Frontal cortex (tissue), 4 donors: ENCODE measurements around the gene STK17A. TPM values are rescaled to one million over a fixed set of nuclear protein-coding genes. Genes with fewer than 3 reads are reported as not detected.
A peak's percentile ranks its signal among the peaks of the same experiment; 100 is the strongest.
"Not testable (repeated sequence)": the region's sequence is repeated elsewhere in the genome, so short reads cannot be mapped to it uniquely, and the experiment has no call there.

Source experiments
- DNase-seq, 2 donors: peaks; one replicate each; pipeline ENCODE4 v3.0.0; 2012; ENCODE audit warnings: low spot score in 2 of 2
- FAIRE-seq: peaks from 2 replicates; lab custom pipeline; 2012; peaks lifted over from hg19 to GRCh38; lab: Jason Lieb, UNC
- total RNA-seq: library from RNA; depleted of rRNA; stranded (reverse); fragments of >200 nt; gene quantifications from one replicate; pipeline ENCODE4 v1.2.3, GENCODE V29; 2014
- donor health status: control.
- donor health status: control.
- donor health status: control.

STK17A gene
- total RNA-seq, 1 donor from 2014 or later: 13.0 TPM

DNA sequence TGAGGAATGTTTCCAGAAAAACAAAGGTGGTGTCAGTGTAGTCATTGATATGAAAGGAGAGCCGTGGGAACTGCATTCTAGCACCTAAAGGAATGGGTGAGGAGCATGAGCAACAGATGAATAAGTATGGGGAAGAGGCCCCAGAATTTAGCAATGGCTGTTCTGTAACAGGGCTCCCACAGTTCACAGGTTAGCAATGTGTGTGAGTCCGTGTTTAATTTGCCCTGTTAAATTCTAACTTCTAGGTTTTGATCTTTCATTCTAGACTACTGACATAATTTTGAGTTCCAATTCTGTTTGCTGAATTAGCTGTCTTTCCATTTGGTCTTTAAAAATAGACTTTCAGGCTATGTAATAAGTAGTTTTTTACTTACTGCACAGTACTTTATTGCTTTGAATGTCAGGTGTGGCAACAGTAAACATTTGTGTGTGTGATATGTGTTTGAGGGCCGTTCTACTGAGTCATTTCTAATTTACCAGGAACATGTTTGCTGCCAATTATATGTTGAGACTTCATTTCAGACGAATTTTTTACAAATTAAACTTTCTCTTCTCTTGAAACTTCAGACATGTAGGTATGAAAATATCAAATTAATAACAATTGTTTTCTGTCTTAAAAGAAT is 8.8 kb downstream of the STK17A start:
- DNase-seq (no peak), FAIRE-seq (no peak)

DNA sequence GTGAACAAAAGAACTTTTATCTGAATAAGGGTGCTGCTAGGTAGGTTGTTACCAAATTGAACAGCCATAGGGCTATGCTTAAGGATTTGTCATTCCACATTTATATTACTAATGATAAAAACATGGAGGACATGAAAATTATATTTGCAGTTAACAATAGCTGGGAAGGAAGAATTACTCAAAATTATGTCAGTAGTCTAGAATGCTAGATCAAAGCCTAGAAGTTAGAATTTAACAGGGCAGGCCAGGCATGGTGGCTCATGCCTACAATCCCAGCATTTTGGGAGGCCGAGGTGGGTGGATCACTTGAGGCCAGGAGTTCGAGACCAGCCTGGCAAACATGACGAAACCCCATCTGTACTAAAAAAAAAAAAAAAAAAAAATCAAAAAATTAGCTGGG is 9.4 kb downstream of the STK17A start:
- FAIRE-seq: no peak

DNA sequence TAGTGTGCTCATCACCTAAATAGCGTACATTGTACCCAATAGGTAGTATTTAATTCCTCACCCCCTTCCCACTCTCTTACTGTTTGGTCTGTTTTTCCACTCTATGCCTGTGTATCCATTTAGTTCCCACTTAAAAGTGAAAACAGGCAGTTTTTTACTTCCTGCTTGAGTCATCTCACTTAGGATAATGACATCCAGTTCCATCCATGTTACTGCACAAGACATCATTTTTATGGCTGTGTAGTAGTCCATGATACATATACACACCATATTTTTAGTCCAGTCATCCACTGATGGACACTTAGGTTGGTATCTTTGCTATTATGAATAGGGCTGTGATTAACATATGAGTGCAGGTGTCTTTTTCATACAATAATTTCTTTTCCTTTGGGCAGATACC is 10.1 kb downstream of the STK17A start:
- FAIRE-seq (no peak), DNase-seq (no peak)

More for the DNA sequence above, 9.4 kb downstream of the STK17A start:
- DNase-seq: no peak

DNA sequence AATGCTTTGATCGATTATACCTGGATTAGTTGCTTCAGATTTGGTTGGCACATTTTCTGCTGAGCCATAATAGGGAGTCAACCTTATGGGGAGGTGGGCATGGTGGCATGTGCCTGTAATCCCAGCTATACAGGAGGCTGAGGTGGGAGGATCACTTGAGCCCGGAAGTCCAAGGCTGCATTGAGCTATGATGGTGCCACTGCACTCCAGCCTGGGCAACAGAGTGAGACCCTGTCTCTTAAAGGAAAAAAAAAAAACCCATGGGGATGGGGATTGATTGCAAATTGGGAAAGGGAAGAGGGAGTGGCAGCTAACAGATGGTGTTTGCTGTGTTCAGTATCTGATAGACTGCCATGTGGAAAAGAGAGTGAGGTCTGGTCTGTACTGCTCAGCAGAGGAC is 11.1 kb downstream of the STK17A start:
- FAIRE-seq (no peak), DNase-seq (no peak)

DNA sequence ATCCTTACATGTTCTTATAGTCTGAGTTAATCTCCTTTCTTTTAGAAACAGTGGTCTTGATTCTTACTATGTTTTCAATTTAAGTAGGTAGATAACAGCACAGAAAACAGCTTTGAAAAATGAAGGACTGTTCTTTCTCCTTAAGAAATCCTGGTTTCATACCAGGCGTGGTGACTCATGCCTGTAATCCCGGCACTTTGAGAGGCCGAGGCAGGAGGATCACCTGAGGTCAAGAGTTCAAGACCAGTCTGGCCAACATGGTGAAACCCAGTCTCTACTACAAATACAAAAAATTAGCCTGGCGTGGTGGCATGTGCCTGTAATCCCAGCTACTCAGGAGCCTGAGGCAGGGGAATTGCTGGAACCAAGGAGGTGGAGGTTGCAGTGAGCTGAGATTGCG is 13.5 kb downstream of the STK17A start:
- not testable (repeated sequence) for DNase-seq, FAIRE-seq

DNA sequence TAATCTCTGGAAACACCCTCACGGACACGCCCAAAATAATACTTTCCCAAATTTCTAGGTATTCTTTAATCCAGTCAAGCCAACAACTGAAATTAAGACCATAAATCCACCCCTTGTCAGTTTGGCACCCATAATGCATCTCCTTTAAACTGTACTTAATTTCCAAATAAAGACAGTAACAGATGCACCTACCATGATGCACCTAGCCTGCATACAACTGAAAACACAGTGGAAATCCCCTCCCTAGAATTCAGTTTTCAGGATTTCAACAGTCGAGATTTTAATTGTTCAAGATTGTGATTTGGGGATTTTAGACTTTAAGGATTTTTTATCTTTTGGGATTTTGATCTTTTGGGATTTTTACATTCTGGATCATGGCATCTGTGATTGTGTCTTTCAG is 17.1 kb downstream of the STK17A start:
- no peak for DNase-seq
- no peak for FAIRE-seq

DNA sequence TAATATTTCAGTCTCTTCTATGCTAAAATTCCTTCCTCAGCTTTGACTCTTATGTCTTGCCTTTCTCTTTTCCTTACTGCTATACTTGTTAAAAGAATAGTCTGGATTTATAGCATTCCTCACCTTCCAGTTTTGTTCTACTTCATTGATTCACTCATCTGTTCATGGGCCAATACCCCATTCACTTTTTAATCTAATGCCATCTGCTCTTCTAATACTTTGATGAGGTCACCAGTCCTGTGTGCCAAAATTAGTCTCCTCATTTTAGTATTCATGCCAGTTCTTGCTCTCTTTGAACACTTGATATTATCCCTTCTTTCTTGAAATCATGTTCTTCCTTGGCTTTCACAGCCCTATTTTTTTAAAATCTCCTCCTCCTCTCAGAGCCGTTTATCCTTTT is 19.3 kb downstream of the STK17A start:
- DNase-seq: no peak
- no peak for FAIRE-seq

DNA sequence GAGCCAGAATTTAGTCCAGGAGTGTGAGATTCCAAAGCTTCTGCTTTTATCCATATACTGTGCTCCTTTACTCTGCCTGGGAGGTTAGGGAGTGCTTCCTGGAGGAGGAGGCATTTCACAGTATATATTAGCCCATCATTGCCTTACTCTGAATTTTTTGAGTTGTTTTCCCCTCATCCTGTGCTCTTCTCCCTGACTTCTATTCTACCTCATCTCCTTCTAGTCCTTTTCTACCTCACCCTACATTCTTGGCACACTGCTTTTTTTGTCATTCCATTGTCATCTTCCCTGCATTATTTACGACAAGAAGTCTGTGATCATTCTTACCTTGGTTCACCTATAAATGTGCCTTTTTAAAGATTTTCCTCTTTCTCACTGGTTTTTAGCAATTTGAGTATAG is 21.3 kb downstream of the STK17A start:
- DNase-seq (no peak), FAIRE-seq (no peak)

DNA sequence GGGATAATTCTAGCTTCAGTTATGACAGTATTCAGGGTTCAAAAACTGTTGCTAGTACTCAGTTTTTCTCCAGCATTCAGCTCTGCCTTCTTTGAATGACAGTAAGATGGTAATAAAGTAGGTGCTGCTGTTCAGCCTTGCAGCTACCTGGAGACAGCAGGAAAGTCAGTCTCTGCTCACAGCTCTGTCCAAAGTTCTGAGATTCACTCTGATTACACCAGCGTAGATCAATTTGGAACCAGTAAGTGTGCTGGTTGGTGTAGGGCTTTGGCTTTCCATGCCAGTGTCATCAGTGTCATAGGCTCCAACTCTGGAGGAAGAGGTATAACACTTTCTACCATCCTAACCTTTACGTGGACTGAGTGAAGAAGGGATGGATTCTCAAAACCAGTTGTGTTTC is 26.2 kb downstream of the STK17A start:
- DNase-seq (no peak), FAIRE-seq (no peak)

DNA sequence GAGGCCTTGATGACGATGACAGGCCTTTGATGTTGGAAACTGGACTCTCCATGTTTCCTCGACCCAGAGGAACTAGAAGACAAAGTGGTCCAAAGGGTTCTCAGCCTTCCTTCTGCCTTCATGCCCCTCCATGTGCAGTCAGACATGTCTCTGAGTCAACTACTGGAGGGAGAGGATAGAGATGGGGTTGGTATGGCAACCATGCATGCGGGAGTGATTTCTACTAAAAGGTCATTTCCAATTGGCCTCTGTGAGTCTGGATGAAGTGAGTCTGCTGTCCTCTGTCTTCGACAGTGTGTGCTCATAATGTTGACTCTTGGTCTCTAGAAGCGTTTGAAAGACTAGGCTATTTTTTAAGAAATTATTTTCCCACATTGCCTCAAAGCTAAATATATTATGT is 29.2 kb downstream of the STK17A start:
- DNase-seq: no peak

DNA sequence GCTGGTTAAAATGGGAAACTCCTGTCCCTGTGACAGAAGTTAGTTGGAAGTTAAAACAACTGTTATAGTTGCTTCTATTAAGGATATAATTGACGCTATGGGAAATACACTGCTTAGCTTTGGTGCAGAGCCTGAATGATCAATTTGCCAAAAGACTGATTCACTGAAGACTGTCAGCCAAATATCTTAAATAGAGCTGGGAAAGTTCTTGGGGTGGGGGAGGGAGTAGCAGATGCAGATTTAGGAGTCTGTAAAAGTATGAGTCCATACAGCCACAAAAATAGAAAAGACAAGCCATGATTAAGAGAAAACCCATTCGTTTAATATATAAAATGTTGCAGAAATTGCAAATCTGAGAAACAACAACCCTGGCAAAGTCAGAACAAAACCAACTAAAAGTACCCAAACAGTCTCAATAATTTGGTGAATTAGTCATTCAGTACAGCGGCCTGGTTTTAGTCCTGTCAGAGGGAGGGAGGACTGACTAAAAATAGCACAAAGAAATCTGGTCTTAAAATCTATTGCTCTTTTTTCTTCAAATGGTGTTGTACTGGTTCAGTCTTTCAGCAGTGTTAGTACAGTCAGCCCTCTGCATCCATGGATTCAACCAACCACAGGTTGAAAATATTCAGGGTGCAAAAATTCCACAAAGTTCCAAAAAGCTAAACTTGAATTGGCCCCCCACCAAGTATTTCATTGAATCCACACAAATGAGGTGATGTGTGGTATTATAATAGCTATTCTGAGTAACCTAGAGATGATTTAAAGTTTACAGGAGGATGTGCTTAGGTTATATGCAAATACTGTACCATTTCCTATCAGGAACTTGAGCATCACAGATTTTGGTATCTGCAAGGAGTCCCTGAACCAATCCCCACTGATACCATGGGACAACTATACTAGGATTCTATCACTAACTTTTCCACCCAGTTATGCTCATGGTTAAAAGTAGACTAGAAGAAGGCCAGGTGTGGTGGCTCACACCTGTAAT is 30.0 kb downstream of the STK17A start:
- FAIRE-seq (no peak), DNase-seq (peak in 1 of 2 donors; percentile 29)

More for the DNA sequence above, 29.2 kb downstream of the STK17A start:
- no peak for FAIRE-seq

DNA sequence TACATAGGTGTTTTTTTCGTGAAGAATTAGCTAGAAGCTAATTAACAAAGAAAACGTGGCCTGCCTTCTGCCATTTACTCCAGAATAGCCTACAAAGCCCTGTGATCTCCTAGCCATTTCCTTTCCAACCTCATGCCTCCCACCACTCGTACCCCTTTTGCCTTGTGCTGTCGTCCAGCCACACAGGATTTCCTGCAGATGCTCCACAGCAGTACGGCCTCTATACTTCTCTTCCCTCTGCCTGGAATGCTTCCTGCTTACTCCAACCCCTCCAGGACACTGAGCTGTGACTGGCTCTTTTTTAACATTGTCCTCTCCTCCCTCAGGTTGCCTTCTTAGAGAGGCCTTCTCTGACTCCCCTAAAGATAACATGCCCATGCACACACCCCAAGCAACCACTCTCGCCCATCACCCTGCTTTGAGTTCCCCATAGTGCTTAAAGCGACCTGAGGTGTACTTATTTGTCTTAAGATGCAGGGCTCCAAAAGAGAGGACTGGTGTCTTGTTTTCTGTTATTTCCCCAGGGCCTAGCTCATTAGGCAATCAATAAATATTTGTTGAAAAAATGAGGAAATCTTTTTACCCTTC is 32.7 kb downstream of the STK17A start:
- no peak for FAIRE-seq

DNA sequence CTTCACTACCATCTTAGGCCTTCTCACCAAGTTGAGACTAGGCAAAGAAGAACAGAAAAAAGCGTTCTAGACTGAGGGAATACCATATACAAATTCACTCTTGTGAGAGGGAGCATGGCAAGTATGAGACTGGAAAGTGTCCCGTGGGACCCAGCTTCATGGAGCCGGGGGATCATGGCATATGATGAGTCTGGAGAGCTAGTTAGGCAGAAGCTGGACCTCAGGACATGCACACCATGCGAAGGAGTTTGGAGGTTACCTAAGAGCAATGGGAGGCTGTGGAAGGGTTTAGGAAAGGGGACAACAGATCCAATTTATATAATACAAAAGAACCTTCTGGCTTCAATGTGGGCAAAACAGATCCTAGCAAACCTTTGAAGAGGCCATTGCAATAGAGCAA is 34.1 kb downstream of the STK17A start:
- DNase-seq: no peak
- no peak for FAIRE-seq

More for the DNA sequence above, 32.7 kb downstream of the STK17A start:
- DNase-seq: no peak

DNA sequence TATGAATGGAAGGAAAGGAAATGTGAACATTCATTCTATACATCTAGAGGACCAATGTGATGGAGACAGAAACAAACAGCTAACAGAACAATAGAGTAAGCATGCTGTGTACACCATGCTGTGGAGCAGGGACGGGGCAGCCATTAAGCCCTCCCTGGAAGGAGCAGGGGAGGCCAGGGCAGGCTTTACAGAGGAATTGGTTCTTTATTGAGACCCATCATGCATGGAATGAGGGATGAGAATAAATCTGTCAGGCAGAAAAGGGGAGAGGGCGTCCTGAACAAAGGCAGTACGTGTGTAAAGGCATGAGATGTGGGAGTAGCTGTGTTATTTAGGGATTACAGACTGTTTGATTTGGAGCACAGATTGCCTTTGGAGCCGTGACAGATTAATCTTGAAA is 35.2 kb downstream of the STK17A start:
- DNase-seq (no peak), FAIRE-seq (no peak)

DNA sequence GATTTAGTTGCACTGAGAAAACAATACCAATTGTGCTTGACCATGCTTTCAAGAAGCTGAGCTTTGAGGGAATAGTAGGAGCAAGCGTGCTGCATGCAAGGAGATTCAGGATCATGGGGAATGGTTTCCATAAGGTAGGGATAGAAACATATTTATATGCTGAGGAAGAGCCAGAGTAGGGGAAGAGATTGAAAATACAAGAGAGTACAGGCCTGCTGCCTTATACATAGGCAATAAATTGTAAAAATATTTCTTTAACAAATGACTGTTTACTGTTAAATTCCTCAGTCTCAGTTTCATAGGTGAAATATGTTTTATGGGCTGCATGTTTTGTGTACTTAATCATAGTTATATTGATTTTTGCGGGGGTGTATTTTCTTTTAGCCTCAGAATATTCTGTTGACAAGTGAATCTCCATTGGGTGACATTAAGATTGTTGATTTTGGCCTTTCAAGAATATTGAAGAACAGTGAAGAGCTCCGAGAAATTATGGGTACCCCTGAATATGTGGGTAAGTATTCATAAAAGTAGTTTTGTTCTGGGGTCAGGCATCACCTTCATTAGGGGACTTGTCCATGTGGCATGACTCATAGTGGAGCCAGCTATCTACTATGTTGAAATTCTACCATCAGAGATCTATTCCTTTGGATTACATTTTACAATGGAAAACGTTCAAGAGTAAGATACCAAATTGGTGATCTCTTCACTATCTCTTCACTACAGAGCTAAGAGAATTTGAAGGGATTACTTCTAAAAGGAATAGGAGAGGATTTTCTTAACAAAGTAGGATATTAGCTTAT is 36.5 kb downstream of the STK17A start:
- DNase-seq (no peak), FAIRE-seq (no peak)

DNA sequence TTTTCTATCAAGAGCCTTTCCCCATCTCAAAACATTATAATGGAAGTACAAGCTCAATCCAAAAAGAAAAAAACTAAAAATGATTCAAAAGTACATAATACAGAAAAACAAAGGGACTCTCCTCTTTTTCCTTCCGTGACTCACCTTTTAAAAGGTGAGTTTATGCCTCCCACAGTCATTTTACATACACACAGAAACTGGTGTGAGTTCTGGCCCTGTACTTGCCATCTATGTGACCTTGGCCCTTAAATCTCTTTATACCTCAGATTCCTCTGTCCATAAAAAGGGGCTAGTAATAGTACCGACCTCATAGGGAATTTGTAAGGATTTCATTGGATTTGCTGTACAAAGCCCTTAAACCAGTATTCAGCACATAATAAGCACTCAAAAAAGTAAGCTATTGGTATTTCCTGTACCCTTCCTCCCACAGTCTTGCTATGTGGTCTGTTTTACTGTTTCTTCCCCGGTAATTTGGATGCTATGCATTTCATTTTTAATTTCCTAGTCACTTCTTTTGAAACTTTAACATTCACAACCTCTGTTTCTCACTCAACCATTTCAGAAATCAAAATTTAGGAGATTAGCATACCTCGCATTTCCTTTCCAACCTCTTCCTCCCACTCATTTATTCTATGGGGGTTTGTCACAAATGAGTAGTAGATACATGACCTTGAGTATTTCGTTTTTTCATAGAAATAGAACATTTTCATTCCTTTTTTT is 39.0 kb downstream of the STK17A start:
- DNase-seq: no peak
- FAIRE-seq: no peak

DNA sequence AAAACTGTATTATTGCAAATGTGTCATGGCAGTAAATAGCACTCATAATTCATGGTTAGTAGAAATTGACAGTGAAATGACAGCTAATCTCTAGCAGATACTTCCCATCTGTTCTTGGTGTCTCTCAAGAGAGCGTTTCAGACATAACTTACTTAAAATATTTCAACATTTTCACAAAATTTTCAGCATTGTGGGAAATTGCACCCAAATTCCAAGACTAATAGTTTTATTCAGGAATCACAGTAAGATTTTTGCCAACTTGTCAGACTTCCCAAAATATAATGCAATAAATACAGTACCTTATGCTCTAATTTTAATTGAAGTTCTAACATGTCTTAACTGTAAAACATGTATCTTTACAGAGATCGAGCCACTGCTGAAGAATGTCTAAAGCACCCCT is 41.2 kb downstream of the STK17A start:
- FAIRE-seq (no peak), DNase-seq (no peak)

DNA sequence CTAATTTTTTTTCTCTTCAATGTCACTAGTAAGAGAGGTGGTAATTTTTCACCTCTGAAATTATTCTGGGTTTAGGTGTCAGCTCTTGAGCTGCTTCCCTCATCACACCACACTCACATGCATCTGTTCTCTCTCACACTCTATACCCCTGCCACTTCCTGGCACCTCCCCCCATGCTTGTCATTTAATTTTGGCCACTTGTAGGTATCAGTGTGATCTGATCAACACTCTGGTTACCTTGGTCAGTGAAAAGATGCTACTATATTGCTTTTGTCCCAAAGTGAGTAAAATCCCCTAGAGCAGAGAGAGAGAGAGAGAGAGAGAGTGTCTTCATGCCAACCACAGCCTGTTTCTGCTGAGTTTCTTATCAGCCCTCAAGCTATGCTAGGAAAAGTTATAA is 42.5 kb downstream of the STK17A start:
- DNase-seq (no peak), FAIRE-seq (no peak)

DNA sequence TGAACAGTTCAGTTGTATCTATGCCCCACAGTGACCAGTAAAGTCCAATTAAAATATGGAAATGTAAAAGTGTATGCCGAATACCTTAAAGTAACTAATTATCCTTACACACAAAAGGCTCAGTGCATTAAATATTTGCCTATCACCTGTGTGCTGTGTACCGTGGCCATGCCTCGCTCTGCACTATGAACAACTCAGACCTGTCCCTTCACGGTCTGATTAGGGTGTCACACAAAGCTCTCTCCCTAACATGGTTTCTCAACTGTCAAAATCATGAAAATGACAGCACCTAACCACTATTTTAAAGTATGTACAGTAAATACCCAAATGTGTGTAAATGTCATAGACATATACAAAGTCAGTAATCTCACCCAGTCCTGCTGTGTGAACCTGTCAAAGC is 43.1 kb downstream of the STK17A start:
- FAIRE-seq (no peak), DNase-seq (no peak)
